Erythroblast (primary cell): ENCODE measurements around the gene NMT1.

Source experiments
- GATA1 ChIP-seq: IDR thresholded peaks from 2 replicates; pipeline ENCODE4 v1.6.1; 2011; ENCODE audit warnings: low read depth, mild to moderate bottlenecking, control low read depth, low read length, moderate library complexity
- POLR2A ChIP-seq: IDR thresholded peaks from 2 replicates; pipeline ENCODE4 v1.6.1; 2011; ENCODE audit warnings: mild to moderate bottlenecking, low read length

GRCh38 chr17:45147581-45148182 is 86.6 kb downstream of the NMT1 start:
- TF ChIP-seq POLR2A (no peak), GATA1 (no peak)
